PC-3 (cell line): ENCODE data around the gene SCAMP3. TPM values are rescaled to one million over a fixed set of nuclear protein-coding genes. Genes with fewer than 3 reads are reported as not detected.

ENCODE experiments used
- ATAC-seq: fragments of 200-7000 bp; cut with Tn5 transposase; 2 replicates; pipeline ENCODE4 v1.9.1; 2020; ENCODE audit warnings: mild to moderate bottlenecking, moderate library complexity
- BruUV-seq: library from RNA; stranded (reverse); fragments of 400-500 nt; replicated peaks from 2 replicates; lab custom pipeline; 2021; lab: Mats Ljungman, UMichigan
- CTCF ChIA-PET: fragments of 300-600 bp; sonication (Branson Sonifier 250); formaldehyde crosslinking; loops from one replicate; lab custom pipeline; 2022; ENCODE audit warnings: antibody characterized with exemption; lab: Charles Lee
- POLR2A ChIA-PET: fragments of 300-600 bp; sonication (Branson Sonifier 250); formaldehyde crosslinking; loops from one replicate; lab custom pipeline; 2022; ENCODE audit warnings: antibody characterized with exemption; ENCODE audit not compliant: unreplicated experiment; lab: Charles Lee
- DNase-seq: peaks from one replicate; pipeline ENCODE4 v3.0.0-alpha.2; 2015
- H2AFZ ChIP-seq: fragments of 300-600 bp; sonication (generic); 2 replicates; pipeline ENCODE4 v1.6.0; 2016; ENCODE audit warnings: antibody characterized with exemption, low read length
- H3F3A ChIP-seq: fragments of 300-600 bp; sonication (generic); one replicate; pipeline ENCODE4 v1.6.0; 2017; ENCODE audit warnings: antibody characterized with exemption, low read length, control low read depth, mild to moderate bottlenecking; ENCODE audit not compliant: unreplicated experiment
- H3K27ac ChIP-seq: fragments of 300-600 bp; sonication (generic); 2 replicates; pipeline ENCODE4 v1.5.1; 2016; ENCODE audit warnings: mild to moderate bottlenecking, low read length
- H3K27me3 ChIP-seq: fragments of 300-600 bp; sonication (generic); 2 replicates; pipeline ENCODE4 v1.6.1; 2016; ENCODE audit warnings: low read length, mixed read lengths
- H3K36me3 ChIP-seq: fragments of 300-600 bp; sonication (generic); 2 replicates; pipeline ENCODE4 v1.6.1; 2016; ENCODE audit warnings: low read depth, mixed run types, low read length, mixed read lengths
- H3K4me1 ChIP-seq: fragments of 300-600 bp; sonication (generic); 2 replicates; pipeline ENCODE4 v1.5.1; 2016; ENCODE audit warnings: low read length; ENCODE audit not compliant: insufficient read depth
- H3K4me2 ChIP-seq: fragments of 300-600 bp; sonication (generic); 2 replicates; pipeline ENCODE4 v1.6.0; 2016; ENCODE audit warnings: low read length
- H3K4me3 ChIP-seq: fragments of 300-600 bp; sonication (generic); 2 replicates; pipeline ENCODE4 v1.5.1; 2016; ENCODE audit warnings: mild to moderate bottlenecking, low read length, mixed read lengths
- H3K79me2 ChIP-seq: fragments of 300-600 bp; sonication (generic); 2 replicates; pipeline ENCODE4 v1.6.1; 2017; ENCODE audit warnings: low read length, mixed read lengths
- H3K9ac ChIP-seq: fragments of 300-600 bp; sonication (generic); 2 replicates; pipeline ENCODE4 v1.6.0; 2016; ENCODE audit warnings: mild to moderate bottlenecking, low read length
- H3K9me2 ChIP-seq: fragments of 300-600 bp; sonication (generic); replicated peaks from 2 replicates; pipeline ENCODE4 v1.6.1; 2016; ENCODE audit warnings: mixed run types, low read length, mixed read lengths
- H3K9me3 ChIP-seq: fragments of 300-600 bp; sonication (generic); 2 replicates; pipeline ENCODE4 v1.6.1; 2016; ENCODE audit warnings: low read length, mixed read lengths
- H4K20me1 ChIP-seq: fragments of 300-600 bp; sonication (generic); 2 replicates; pipeline ENCODE4 v1.6.1; 2016; ENCODE audit warnings: low read length, mixed read lengths
- CTCF ChIP-seq: fragments of 300-600 bp; sonication (generic); conservative IDR thresholded peaks from 2 replicates; pipeline ENCODE4 v1.5.1; 2017; ENCODE audit warnings: antibody characterized with exemption, low read depth, mild to moderate bottlenecking, low read length
- EZH2 ChIP-seq: fragments of 300-600 bp; sonication (generic); IDR thresholded peaks from one replicate; pipeline ENCODE4 v1.6.1; 2017; ENCODE audit warnings: antibody characterized with exemption, mild to moderate bottlenecking, low read length; ENCODE audit not compliant: unreplicated experiment
- EZH2phosphoT487 ChIP-seq: fragments of 300-600 bp; sonication (generic); IDR thresholded peaks from 2 replicates; pipeline ENCODE4 v1.6.1; 2018; ENCODE audit warnings: mild to moderate bottlenecking, antibody characterized with exemption, low read length, borderline replicate concordance
- intact Hi-C: fragments of 100-400 bp; cut with micrococcal nuclease; formaldehyde crosslinking; loops from 2 replicates; pipeline ENCODE4 v1.9.0; 2023
- total RNA-seq: library from RNA; depleted of rRNA; stranded (reverse); fragments of >200 nt; gene quantifications from 2 replicates; pipeline ENCODE4 v1.2.3, GENCODE V29; 2014

Gene SCAMP3
- total RNA-seq, 1 experiment from 2014 or later, result 219 TPM

GRCh38 chr1:155279268-155279667 is 17.1 kb upstream of the SCAMP3 start:
- no peaks in the 10 kb centered on the region for H3K27me3 ChIP-seq
- H3F3A ChIP-seq, result no peaks in the 10 kb centered on the region
- H3K4me1 ChIP-seq, result peaks cover 6% of the 10 kb centered on the region; the same call in 1 of the 2 replicates
- TF ChIP-seq EZH2 (no peak), CTCF (no peak), EZH2phosphoT487 (no peak)
- H3K9ac ChIP-seq, result no peak overlapping the region
- ChIA-PET CTCF (interaction anchor here (0.6 kb wide), 1 partner anchor 393 kb away, joined by 3 read pairs; no protein-coding TSS in a partner anchor), POLR2A (no interaction called here)
- no peaks in the 10 kb centered on the region for H3K79me2 ChIP-seq
- no peak overlapping the region for H3K4me3 ChIP-seq
- no peak for DNase-seq
- no peaks in the 10 kb centered on the region for H4K20me1 ChIP-seq
- H3K27ac ChIP-seq, result no peak overlapping the region
- H3K9me2 ChIP-seq, result no peaks in the 10 kb centered on the region
- BruUV-seq, result no TSS peak
- H3K9me3 ChIP-seq, result no peaks in the 10 kb centered on the region
- ATAC-seq, result no peak
- H3K4me2 ChIP-seq, result no peak overlapping the region
- no peak overlapping the region for H2AFZ ChIP-seq
- intact Hi-C loops, result no loop called here
- H3K36me3 ChIP-seq, result no peaks in the 10 kb centered on the region

- ChIA-PET CTCF (interaction anchor here (0.7 kb wide), 2 partner anchors 27 to 44 kb away, joined by 3 read pairs; no protein-coding TSS in a partner anchor), POLR2A (no interaction called here)
- ATAC-seq (no peak), DNase-seq (peak; percentile 25)
- peaks cover 1% of the 10 kb centered on the region; the same call in 1 of the 2 replicates for H3K79me2 ChIP-seq
- no peak overlapping the region for H2AFZ ChIP-seq
- peaks cover 8% of the 10 kb centered on the region for H3K4me1 ChIP-seq
- H3K4me3 ChIP-seq, result peak overlapping the region; percentile 96; the same call in 1 of the 2 replicates
- H3K9me2 ChIP-seq, result no peaks in the 10 kb centered on the region
- H3K9me3 ChIP-seq, result no peaks in the 10 kb centered on the region
- no peaks in the 10 kb centered on the region for H3F3A ChIP-seq
- intact Hi-C loops, result loop anchor here (1.0 kb wide), 1 partner anchor 314 kb away; no protein-coding TSS in a partner anchor
- H3K9ac ChIP-seq, result no peak overlapping the region
- no peaks in the 10 kb centered on the region for H3K36me3 ChIP-seq
- H3K27ac ChIP-seq, result no peak overlapping the region
- H3K27me3 ChIP-seq, result no peaks in the 10 kb centered on the region
- H3K4me2 ChIP-seq, result peak overlapping the region; percentile 100
- no peak for TF ChIP-seq CTCF
- TF ChIP-seq EZH2, result no peak
- TF ChIP-seq EZH2phosphoT487, result no peak
- no TSS peak for BruUV-seq
- no peaks in the 10 kb centered on the region for H4K20me1 ChIP-seq
These were observed 16.6 kb upstream of the SCAMP3 start for GRCh38 chr1:155278689-155279160.
